T-cell (primary cell): ENCODE measurements around the gene VAMP3. TPM values are rescaled to one million over a fixed set of nuclear protein-coding genes. Genes with fewer than 3 reads are reported as not detected.

Experiments
- ATAC-seq, 4 experiments: fragments of 200-7000 bp in 3 of 4; fragments of 150-1000 bp in 1 of 4; cut with Tn5 transposase; replicated peaks in 1 of 4; 1 replicate in 3 of 4; 2 replicates in 1 of 4; pipeline ENCODE4 v1.10.0; 2021; ENCODE audit warnings: moderate library complexity in 3 of 4, mild to moderate bottlenecking in 2 of 4, moderate number of reproducible peaks in 1 of 4
- CTCF ChIA-PET, 2 donors: fragments of 300-600 bp; sonication (Branson Sonifier 250); formaldehyde crosslinking; loops; one replicate each; lab custom pipeline; 2022; ENCODE audit warnings: antibody characterized with exemption in 2 of 2; lab: Charles Lee
- POLR2A ChIA-PET, 2 donors: fragments of 300-600 bp; sonication (Branson Sonifier 250); formaldehyde crosslinking; loops; one replicate each; lab custom pipeline; 2022; ENCODE audit warnings: antibody characterized with exemption in 2 of 2; lab: Charles Lee
- DNase-seq, 35 experiments: peaks; one replicate each; pipeline versions ENCODE4 v3.0.0 to v3.0.0-alpha.2; 2013 to 2023
- H3K27ac ChIP-seq: one replicate; pipeline ENCODE4 v1.5.1; 2013; ENCODE audit warnings: low read length
- H3K27me3 ChIP-seq, 2 experiments: replicated peaks in 1 of 2; 1 replicate in 1 of 2; 2 replicates in 1 of 2; pipeline versions ENCODE4 v1.6.1 to v1.7.0; 2013; ENCODE audit warnings: low read length in 1 of 2, mixed read lengths in 1 of 2; ENCODE audit not compliant: control insufficient read depth in 2 of 2, insufficient read depth in 2 of 2; ENCODE audit errors: extremely low read depth in 1 of 2
- H3K36me3 ChIP-seq, 2 donors: 1 replicate in 1 of 2; 2 replicates in 1 of 2; pipeline versions ENCODE4 v1.6.1 to v1.7.0; 2013; ENCODE audit warnings: low read length in 1 of 2; ENCODE audit not compliant: control insufficient read depth in 2 of 2, insufficient read depth in 1 of 2; ENCODE audit errors: extremely low read depth in 1 of 2
- H3K4me1 ChIP-seq, 2 experiments: 1 replicate in 1 of 2; 2 replicates in 1 of 2; pipeline versions ENCODE4 v1.6.1 to v1.7.0; 2013; ENCODE audit warnings: low read length in 2 of 2, mixed read lengths in 1 of 2; ENCODE audit not compliant: insufficient read depth in 2 of 2, control insufficient read depth in 1 of 2; ENCODE audit errors: extremely low read depth in 1 of 2
- H3K4me3 ChIP-seq, 2 donors: 1 replicate in 1 of 2; 2 replicates in 1 of 2; pipeline versions ENCODE4 v1.5.1 to v1.7.0; 2013; ENCODE audit warnings: mild to moderate bottlenecking in 2 of 2, low read length in 1 of 2, moderate library complexity in 1 of 2; ENCODE audit not compliant: control insufficient read depth in 1 of 2; ENCODE audit errors: extremely low read depth in 1 of 2
- H3K9me3 ChIP-seq: 2 replicates; pipeline ENCODE4 v1.7.0; 2013
- H3K27ac Mint-ChIP-seq, 2 donors: one replicate each; pipeline ENCODE4 v1.8.0; 2020 to 2021; ENCODE audit warnings: mild to moderate bottlenecking in 2 of 2, mixed read lengths in 2 of 2
- H3K27me3 Mint-ChIP-seq, 2 donors: one replicate each; pipeline ENCODE4 v1.8.0; 2021 to 2022; ENCODE audit warnings: mixed read lengths in 2 of 2
- H3K36me3 Mint-ChIP-seq: one replicate; pipeline ENCODE4 v1.8.0; 2021; ENCODE audit warnings: mixed read lengths
- H3K4me1 Mint-ChIP-seq, 3 donors: one replicate each; pipeline ENCODE4 v1.8.0; 2020 to 2022; ENCODE audit warnings: mixed read lengths in 3 of 3, mild to moderate bottlenecking in 1 of 3
- H3K4me3 Mint-ChIP-seq, 3 donors: one replicate each; pipeline ENCODE4 v1.8.0; 2020 to 2022; ENCODE audit warnings: mild to moderate bottlenecking in 3 of 3, mixed read lengths in 3 of 3, moderate library complexity in 3 of 3
- H3K9me3 Mint-ChIP-seq, 3 donors: one replicate each; pipeline ENCODE4 v1.8.0; 2020 to 2022; ENCODE audit warnings: mixed read lengths in 3 of 3
- WGBS: methylation state at CpG from one replicate; pipeline ENCODE4 v1.1.5; 2013; ENCODE audit warnings: missing lambda C conversion rate; ENCODE audit not compliant: insufficient coverage; 5-methylcytosine and 5-hydroxymethylcytosine counted together
- total RNA-seq, 35 experiments: library from RNA in 6 of 35; stranded (reverse) in 6 of 35; fragments of 120-200 nt in 1 of 35; gene quantifications; one replicate each; pipeline versions ENCODE4 v1.2.1 to v1.2.4 and lab custom pipeline; 2013 to 2026

The VAMP3 gene
- total RNA-seq, 5 donors from 2014 or later (not counting 1 experiment from before 2014, with no cell fraction given): 39.2 to 57.3 (median 53.3) TPM

GRCh38 chr1:7729761-7730160 lies 41.3 kb upstream of the VAMP3 start:
- WGBS: no CpG with 5 or more reads among the region's 5 CpGs
- H3K27me3 ChIP-seq: peaks cover 0 to 20% of the 10 kb centered on the region in 2 experiments
- no peak overlapping the region for H3K4me3 Mint-ChIP-seq
- H3K4me1 Mint-ChIP-seq: peaks cover 8 to 9% (median 8%) of the 10 kb centered on the region in 3 donors
- no peaks in the 10 kb centered on the region for H3K36me3 ChIP-seq
- DNase-seq (no peak), ATAC-seq (no peak)
- no peak overlapping the region for H3K27ac ChIP-seq
- H3K4me1 ChIP-seq: peaks cover 0 to 4% of the 10 kb centered on the region in 2 experiments
- H3K9me3 ChIP-seq: no peaks in the 10 kb centered on the region
- no peaks in the 10 kb centered on the region for H3K9me3 Mint-ChIP-seq
- POLR2A ChIA-PET: no interaction called here
- no peak overlapping the region for H3K4me3 ChIP-seq
- CTCF ChIA-PET: no interaction called here
- H3K27me3 Mint-ChIP-seq: peaks cover 2 to 11% of the 10 kb centered on the region in 2 donors
- no peak overlapping the region for H3K27ac Mint-ChIP-seq
- no peaks in the 10 kb centered on the region for H3K36me3 Mint-ChIP-seq

- 82% methylated on average over 18 of the region's 19 CpGs for WGBS
- CTCF ChIA-PET: no interaction called here
- Histone ChIP-seq H3K9me3 (no peaks in the 10 kb centered on the region), H3K36me3 (no peaks in the 10 kb centered on the region), H3K4me3 (no peak overlapping the region), H3K27ac (no peak overlapping the region), H3K27me3 (peaks cover 0 to 20% of the 10 kb centered on the region in 2 experiments), H3K4me1 (no peaks in the 10 kb centered on the region)
- Mint-ChIP-seq H3K36me3 (no peaks in the 10 kb centered on the region), H3K9me3 (no peaks in the 10 kb centered on the region), H3K4me1 (no peaks in the 10 kb centered on the region), H3K27me3 (peaks cover 4 to 11% of the 10 kb centered on the region in 2 donors), H3K4me3 (no peak overlapping the region), H3K27ac (no peak overlapping the region)
- POLR2A ChIA-PET: no interaction called here
- ATAC-seq (no peak), DNase-seq (no peak)
These were observed 38.8 kb upstream of the VAMP3 start for GRCh38 chr1:7732331-7732730.

- WGBS: no CpG with 5 or more reads among the region's 2 CpGs
- H3K4me1 Mint-ChIP-seq: no peaks in the 10 kb centered on the region
- POLR2A ChIA-PET: no interaction called here
These were observed 37.8 kb upstream of the VAMP3 start for GRCh38 chr1:7733276-7733675.

DNA sequence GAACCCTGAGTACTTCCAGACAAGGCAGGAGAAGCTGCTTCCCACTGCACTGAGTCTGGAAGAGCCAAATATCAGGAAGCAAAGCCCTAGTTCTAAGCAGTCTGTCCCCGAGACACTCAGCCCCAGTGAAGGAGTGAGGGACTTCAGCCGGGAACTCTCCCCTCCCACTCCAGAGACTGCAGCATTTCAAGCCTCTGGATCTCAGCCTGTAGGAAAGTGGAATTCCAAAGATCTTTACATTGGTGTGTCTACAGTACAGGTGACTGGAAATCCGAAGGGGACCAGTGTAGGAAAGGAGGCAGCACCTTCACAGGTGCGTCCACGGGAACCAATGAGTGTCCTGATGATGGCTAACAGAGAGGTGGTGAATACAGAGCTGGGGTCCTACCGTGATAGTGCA lies 33.1 kb upstream of the VAMP3 start:
- Histone ChIP-seq H3K4me1 (no peaks in the 10 kb centered on the region), H3K27ac (no peak overlapping the region), H3K36me3 (no peaks in the 10 kb centered on the region), H3K27me3 (peaks cover 0 to 4% of the 10 kb centered on the region in 2 experiments), H3K9me3 (no peaks in the 10 kb centered on the region), H3K4me3 (no peak overlapping the region)
- ATAC-seq (no peak), DNase-seq (no peak)
- Mint-ChIP-seq H3K4me1 (no peaks in the 10 kb centered on the region), H3K27ac (no peak overlapping the region), H3K27me3 (peaks cover 3 to 4% of the 10 kb centered on the region in 2 donors), H3K36me3 (no peaks in the 10 kb centered on the region), H3K4me3 (no peak overlapping the region), H3K9me3 (peaks cover 0 to 4% (median 0%) of the 10 kb centered on the region in 3 donors)
- ChIA-PET CTCF (interaction anchor here in 1 of 2 donors (0.6 kb wide), 1 partner anchor 68 kb away, joined by 3 read pairs; no protein-coding TSS in a partner anchor), POLR2A (no interaction called here)
- 87% methylated on average over 4 of the region's 6 CpGs for WGBS

More at GRCh38 chr1:7733276-7733675, 37.8 kb upstream of the VAMP3 start:
- Histone ChIP-seq H3K4me3 (no peak overlapping the region), H3K4me1 (no peaks in the 10 kb centered on the region), H3K27me3 (peaks cover 0 to 17% of the 10 kb centered on the region in 2 experiments), H3K9me3 (no peaks in the 10 kb centered on the region), H3K36me3 (no peaks in the 10 kb centered on the region), H3K27ac (no peak overlapping the region)
- no peaks in the 10 kb centered on the region for H3K36me3 Mint-ChIP-seq
- CTCF ChIA-PET: no interaction called here
- H3K27me3 Mint-ChIP-seq: peaks cover 4 to 11% of the 10 kb centered on the region in 2 donors
- no peak overlapping the region for H3K4me3 Mint-ChIP-seq
- ATAC-seq (no peak), DNase-seq (no peak)
- no peak overlapping the region for H3K27ac Mint-ChIP-seq
- no peaks in the 10 kb centered on the region for H3K9me3 Mint-ChIP-seq

DNA sequence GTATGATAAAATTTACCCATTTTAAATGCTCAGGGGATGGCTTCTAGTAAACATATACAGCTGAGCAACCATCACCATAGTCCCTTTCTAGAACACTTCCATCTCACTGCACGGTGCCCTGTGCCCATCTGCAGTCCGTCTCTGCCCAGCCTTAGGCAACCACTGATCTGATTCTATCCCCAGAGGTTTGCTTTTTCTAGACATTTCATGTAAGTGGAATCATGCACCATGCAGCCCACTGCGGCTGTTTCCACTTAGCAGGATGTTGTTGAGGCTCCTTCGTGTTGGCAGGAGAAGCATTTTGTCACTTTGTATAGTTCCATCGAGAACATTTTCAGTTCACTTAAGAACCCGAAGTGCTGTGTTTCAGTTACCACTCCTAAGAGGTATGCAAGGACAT lies 27.8 kb upstream of the VAMP3 start:
- H3K9me3 ChIP-seq: no peaks in the 10 kb centered on the region
- CTCF ChIA-PET: interaction anchor here in 1 of 2 donors (1.2 kb wide), 1 partner anchor 77 kb away, joined by 3 read pairs; no protein-coding TSS in a partner anchor
- Mint-ChIP-seq H3K4me3 (no peak overlapping the region), H3K36me3 (no peaks in the 10 kb centered on the region), H3K27ac (no peak overlapping the region), H3K4me1 (peaks cover 0 to 2% (median 0%) of the 10 kb centered on the region in 3 donors), H3K27me3 (peaks cover 7% of the 10 kb centered on the region in 2 donors), H3K9me3 (peaks cover 0 to 4% (median 0%) of the 10 kb centered on the region in 3 donors)
- H3K27ac ChIP-seq: no peak overlapping the region
- peaks cover 0 to 5% of the 10 kb centered on the region in 2 experiments for H3K27me3 ChIP-seq
- peaks cover 0 to 6% of the 10 kb centered on the region in 2 experiments for H3K4me1 ChIP-seq
- POLR2A ChIA-PET: no interaction called here
- H3K4me3 ChIP-seq: no peak overlapping the region
- WGBS: 97% methylated on average over 5 of the region's 6 CpGs
- no peaks in the 10 kb centered on the region for H3K36me3 ChIP-seq
- ATAC-seq: no peak
- no peak for DNase-seq

DNA sequence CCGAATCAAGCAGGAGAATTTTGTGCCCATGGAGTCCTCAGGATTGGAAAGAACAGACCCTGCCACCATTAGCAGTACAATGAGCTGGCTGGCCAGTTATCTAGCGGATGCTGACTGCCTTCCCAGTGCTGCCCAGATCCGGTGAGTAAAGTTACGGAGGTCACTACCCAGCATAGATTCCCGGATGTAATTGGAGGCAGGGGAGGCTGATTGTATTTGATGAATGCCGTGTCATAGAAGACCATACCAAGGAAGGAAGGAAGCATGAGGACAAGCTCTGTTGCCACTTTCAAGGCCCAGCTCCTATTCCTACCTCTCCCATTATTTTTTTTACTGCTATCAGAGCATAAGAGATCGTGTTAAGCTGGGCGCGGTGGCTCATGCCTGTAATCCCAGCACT lies 26.2 kb upstream of the VAMP3 start:
- Histone ChIP-seq H3K4me3 (no peak overlapping the region), H3K4me1 (peaks cover 0 to 8% of the 10 kb centered on the region in 2 experiments), H3K27ac (no peak overlapping the region), H3K36me3 (no peaks in the 10 kb centered on the region), H3K27me3 (peaks cover 0 to 5% of the 10 kb centered on the region in 2 experiments), H3K9me3 (no peaks in the 10 kb centered on the region)
- ATAC-seq: no peak
- H3K4me1 Mint-ChIP-seq: peaks cover 0 to 5% (median 2%) of the 10 kb centered on the region in 3 donors
- WGBS: 82% methylated on average over 3 of the region's 9 CpGs
- ChIA-PET CTCF (interaction anchor here in 1 of 2 donors (2.0 kb wide), 1 partner anchor 78 kb away, joined by 5 read pairs; no protein-coding TSS in a partner anchor), POLR2A (no interaction called here)
- no peaks in the 10 kb centered on the region for H3K36me3 Mint-ChIP-seq
- H3K9me3 Mint-ChIP-seq: no peaks in the 10 kb centered on the region
- no peak overlapping the region for H3K27ac Mint-ChIP-seq
- DNase-seq: no peak
- no peak overlapping the region for H3K4me3 Mint-ChIP-seq
- H3K27me3 Mint-ChIP-seq: peaks cover 4 to 7% of the 10 kb centered on the region in 2 donors
